ENCODE measurements around the gene INPP5A.

INPP5A gene

GRCh38 chr10:132654708-132655661 is 117.4 kb downstream of the INPP5A start:
- TF ChIP-seq CTCF (IDR thresholded peaks at IDR 0.05; ENCODE audit: low read depth, low read length): peak; percentile 94
- no peak for DNase-seq (ENCODE audit: extremely low read depth, low read depth)

GRCh38 chr10:132655735-132656134 is 118.1 kb downstream of the INPP5A start:
- no peak for DNase-seq (ENCODE audit: extremely low read depth, low read depth)
- no peak for TF ChIP-seq CTCF (IDR thresholded peaks at IDR 0.05; ENCODE audit: low read depth, low read length)

GRCh38 chr10:132656283-132657126 is 118.9 kb downstream of the INPP5A start:
- no peak for DNase-seq (ENCODE audit: extremely low read depth, low read depth)
- no peak for TF ChIP-seq CTCF (IDR thresholded peaks at IDR 0.05; ENCODE audit: low read depth, low read length)

GRCh38 chr10:132657127-132657706 is 119.6 kb downstream of the INPP5A start:
- TF ChIP-seq CTCF (IDR thresholded peaks at IDR 0.05; ENCODE audit: low read depth, low read length): no peak
- no peak for DNase-seq (ENCODE audit: extremely low read depth, low read depth)

GRCh38 chr10:132657748-132658147 is 120.2 kb downstream of the INPP5A start:
- TF ChIP-seq CTCF (IDR thresholded peaks at IDR 0.05; ENCODE audit: low read depth, low read length): no peak
- DNase-seq (ENCODE audit: extremely low read depth, low read depth): no peak

- no peak for TF ChIP-seq CTCF (IDR thresholded peaks at IDR 0.05; ENCODE audit: low read depth, low read length)
- no peak for DNase-seq (ENCODE audit: extremely low read depth, low read depth)
These were observed 121.1 kb downstream of the INPP5A start for GRCh38 chr10:132658546-132659205.

All from AG09319 (cell line).